ENCODE measurements around the gene TSPAN9.

Gene TSPAN9

DNA sequence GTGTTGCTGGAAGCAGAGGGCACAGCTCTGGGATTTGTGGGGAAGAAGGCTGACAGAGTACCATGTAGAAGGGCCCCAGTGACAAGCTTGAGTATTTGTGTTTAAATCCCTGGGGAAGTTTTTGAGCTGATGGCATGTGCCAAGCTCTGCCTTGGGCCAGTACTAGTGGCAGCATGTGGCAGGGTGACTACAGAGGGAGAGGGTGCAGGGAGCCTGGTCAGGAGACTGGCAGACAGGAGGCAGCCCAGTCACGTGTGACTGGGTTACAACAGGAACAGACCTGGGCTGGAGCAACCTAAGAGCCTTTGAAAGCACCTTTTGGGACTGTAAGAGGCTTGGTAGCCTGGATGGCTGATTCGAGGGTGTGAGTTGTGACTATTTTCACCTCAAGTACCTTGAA lies 112.1 kb downstream of the TSPAN9 start:
- DNase-seq, result no peak

DNA sequence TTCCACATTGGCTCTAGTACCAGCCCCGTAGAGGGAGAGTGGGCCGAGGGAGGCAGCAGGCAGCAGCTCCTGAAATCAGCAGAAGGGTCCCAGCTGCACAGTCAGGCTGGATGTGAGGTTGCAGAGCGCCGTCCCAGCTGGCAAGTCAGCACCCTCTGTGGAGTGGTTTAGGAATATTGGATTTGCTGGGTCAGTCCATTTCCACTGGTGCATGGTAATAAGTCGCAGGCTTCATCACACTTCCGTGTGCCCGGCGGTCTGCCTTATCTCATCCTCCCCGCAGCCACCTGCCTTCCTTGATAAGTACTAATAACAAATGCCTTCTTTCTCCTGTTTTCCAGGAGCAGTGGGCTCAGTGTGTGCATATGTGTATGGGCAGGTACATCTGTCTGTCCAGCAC lies 112.9 kb downstream of the TSPAN9 start:
- DNase-seq, result no peak

DNA sequence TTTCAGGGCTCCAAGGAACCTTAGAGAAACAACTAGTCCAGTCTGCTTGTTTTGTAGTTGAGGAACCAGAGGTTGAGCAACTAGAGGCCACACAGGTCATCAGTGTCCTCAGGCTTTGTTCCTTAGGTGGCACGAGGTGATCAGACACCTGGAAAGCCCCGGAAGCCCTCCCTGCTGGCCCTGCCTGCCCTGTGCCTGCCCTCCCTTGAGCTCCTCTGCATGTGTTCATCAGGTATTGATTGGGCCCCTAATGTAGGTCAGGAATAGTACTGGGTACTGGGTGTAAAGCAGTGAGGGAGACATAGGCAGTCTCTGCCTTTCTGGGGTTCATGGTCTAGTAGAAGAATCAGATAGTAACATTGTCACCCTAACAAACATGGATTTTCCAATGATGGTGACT lies 114.3 kb downstream of the TSPAN9 start:
- DNase-seq, result no peak

DNA sequence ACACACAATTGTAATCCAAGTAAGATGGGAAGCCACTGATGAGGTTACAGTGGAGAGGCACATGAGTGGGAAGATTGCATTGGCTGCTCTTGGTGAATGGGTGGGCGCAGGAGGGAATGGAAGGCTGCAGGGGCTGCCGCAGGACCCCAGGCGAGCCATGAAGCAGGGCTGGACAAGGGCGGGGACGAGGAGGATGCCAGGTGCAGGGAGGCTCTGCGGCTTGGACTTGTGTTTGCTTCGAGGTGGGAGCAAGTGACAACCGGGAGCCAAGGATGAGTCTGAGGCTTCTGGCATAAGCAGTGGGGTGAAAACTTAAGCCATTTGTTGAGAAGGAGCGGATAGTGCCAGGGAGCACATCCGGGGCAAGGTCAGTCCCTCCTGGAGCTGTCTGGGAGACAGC lies 115.0 kb downstream of the TSPAN9 start:
- DNase-seq, result no peak

DNA sequence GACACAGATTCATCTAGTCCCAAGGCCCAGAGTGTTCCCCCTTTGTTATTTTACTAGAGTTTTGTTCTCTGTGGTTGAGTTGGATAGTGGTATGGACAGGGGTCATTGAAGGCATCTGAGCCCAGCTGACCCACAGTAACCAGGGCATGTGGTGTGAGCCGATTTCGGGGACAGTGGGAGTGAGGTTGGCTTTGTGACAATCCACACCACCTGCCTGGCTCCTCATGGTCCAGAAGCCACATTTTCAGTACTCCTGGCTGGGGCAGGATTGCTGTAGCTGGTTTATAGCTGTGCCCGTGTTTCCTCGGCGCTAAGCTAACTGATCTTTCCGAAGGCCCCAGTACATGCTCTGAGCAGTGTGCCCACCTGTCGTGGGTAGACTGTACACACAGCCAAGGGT lies 116.0 kb downstream of the TSPAN9 start:
- peak in 1 of 14 donors; percentile 59 for DNase-seq

DNA sequence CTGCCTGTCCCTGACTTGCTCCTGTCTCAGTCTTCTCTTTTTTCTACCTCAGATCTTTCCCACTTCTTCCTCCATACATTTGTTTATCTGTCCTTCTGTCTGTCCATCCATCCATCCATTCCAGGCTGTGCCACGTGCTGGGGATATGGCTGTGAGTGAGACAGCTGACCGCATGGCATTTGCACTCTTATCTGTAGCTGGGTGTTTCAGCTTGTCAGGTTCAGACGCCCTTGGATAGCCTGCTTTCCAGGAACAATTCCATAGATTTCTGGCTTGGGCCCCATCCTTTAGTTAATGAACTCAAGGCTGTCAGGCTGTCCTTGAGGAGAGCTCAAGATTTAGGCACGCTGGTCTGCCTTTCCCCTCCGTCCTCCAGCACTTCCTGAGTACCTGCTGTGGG lies 116.6 kb downstream of the TSPAN9 start:
- no peak for DNase-seq

DNA sequence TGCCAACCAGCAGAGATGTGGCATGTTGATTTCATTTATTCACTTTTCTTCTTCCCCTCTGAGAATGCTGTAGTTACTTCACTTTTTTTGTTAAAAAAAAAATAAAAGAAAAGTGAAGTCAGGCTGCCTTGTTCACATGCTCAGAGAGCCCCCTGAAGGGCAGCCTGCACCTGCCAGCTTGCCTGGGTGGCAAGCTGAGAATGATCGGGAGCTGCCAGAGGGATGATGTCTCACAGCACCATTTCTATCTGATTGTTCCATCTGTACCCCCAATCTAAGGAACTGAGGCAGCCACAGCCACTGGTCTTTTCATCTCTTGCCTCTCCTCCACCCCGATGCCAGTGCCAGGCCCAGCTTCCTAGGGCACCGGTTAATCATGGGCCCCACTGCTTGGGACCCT lies 118.2 kb downstream of the TSPAN9 start:
- DNase-seq, result peak in 1 of 14 donors; percentile 61

DNA sequence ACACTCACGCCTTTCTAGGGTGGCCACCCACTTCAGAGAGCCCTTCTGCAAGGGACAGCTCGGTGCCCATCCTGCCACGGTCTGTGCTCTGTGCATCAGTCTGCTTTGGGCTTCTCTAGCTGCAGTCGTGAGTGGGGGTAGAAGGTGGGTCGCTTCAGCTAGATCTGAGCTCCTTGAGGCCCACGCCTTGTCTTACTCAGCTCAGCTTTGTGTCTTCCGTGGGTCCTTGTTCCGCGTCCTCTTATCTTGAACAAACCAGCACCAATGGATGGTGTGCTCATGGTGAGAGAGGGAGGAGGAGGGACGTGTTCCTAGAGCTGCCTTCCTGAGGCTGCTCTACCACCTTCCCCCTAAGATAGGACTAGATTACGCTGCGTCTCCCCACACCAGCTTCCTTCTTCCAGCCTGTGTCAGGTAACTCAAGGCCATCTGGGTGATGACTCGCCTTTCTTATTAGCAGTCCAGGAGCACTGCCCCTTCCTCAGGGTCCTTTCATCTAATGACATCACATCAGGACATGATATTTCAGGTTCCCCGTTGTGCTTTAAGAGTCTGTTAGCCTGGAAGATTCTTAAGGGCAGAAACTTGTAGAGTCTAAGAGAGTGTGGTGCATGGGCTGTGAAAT lies 118.8 kb downstream of the TSPAN9 start:
- DNase-seq, result no peak

DNA sequence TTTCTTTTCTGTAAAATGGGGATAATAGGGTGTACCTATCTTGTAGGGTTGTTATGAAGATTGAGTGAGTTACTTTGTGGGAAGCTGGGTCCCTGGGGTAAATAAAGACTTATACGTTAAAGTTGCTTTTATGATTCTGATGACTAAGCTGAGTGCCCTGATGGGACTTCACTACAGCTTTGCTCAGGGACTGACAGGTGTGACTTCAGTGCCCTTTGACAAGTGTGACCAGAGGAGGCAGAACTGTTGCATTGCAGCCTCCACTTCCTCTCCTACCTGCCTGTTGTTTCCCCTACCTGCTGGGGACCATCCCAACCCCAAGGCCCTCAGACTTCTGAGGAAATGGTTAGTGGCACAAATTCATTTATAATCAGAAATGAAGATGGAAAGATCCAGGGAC lies 119.3 kb downstream of the TSPAN9 start:
- no peak for DNase-seq

DNA sequence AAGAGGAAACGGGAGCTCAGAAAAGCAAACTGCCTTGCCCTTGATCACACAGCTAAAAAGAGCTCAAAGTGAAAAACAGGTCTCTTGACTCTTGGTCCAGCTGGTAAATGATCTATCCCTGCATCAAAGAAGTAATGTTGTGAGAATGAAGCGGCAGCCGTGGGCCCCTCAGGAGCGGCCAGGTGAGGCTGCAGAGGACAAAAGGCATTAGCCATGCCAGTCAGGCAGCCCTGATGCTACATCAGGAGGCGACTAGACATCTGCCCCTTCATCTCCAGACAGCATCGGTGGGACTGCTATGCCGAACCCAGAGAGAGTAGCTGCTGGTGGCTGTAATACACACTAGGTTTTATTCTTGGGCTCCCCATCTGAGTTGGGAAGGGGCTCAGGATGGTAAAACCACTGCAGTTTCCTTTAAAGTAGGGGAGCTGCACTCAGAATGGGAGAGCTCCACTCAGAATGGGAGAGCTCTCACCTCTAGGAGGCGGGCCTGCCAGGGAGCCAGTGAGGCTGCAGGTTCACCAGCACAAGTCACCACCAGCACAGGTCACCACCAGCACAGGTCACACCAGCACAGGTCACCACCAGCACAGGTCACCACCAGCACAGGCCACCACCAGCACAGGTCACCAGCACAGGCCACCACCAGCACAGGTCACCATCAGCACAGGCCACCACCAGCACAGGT lies 120.1 kb downstream of the TSPAN9 start:
- DNase-seq, result no peak

DNA sequence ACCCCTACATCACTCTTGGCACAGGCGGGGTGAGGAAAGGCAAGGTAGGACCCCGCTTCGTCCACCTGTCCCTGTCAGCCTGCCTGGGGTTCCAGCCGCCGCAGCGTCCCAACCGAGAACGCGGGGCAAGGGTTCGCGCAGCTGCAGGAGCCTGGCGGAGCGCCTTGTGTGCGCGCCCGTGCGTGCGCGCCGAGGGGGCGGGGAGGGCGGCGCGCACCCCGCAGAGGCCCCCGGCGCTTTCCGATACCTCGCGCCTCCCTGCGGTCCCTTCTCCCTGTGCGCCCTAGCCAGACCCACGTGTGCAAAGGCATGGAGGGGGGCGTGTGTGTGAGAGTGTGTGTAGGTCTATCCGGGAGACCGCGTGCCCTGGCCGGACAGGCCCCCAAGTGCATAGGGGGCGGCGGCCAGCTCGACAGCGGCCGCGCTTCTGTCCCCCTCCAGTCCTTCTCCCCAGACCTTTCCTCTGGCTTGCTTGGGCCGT lies 122.4 kb downstream of the TSPAN9 start:
- peak in 1 of 14 donors; percentile 19 for DNase-seq

DNA sequence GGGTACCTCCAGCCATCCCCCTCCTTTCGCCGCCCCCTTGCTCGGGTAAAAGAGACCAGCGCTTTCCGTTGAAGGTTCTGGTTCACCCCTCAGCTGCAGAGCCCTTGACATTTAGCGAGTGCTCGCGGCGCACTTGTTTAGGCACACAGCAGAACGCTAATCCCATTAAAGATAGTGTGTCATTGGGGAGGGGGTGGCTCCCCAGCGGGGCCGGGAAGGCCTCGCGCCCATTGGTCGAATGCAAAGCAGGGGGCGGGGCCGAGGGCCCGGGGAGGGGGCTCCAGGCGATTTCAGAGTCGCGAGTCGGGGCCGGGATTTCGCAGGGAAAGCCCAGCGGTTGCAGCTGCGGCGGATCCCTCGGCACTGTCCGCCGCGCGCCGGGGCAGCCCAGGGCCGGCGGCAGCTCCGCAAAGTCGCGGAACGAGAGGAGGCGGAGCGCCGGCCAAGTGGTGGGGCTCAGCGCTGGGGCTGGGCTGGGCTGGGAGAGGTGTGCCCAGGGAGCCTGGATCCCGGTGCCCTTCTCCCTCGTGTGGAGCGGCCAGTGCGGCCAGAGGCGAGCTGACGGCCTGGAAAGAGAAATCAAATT lies 122.9 kb downstream of the TSPAN9 start:
- peak in 3 of 14 donors; percentile 26 to 74 (median 32) for DNase-seq

DNA sequence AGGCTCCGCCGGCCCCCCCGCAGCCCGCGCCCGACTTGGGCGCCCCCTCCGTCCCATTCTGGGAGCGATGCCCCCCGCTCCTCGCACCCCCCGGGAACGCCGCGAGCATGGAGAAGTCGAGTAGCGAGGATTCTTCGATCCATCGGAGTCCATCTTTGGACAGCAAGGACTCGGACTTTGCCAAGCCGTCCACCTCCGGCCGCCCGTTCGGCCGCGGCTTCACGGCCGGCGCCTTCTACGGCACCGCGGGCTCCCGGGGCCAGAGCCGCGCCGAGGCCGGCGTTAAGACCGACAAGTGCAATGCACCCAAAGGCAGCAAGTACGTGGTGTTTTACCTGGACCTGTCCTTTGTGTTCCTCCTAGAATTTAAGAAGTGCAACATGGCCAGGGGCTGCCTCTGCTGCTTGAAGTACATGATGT lies 123.6 kb downstream of the TSPAN9 start:
- no peak for DNase-seq

DNA sequence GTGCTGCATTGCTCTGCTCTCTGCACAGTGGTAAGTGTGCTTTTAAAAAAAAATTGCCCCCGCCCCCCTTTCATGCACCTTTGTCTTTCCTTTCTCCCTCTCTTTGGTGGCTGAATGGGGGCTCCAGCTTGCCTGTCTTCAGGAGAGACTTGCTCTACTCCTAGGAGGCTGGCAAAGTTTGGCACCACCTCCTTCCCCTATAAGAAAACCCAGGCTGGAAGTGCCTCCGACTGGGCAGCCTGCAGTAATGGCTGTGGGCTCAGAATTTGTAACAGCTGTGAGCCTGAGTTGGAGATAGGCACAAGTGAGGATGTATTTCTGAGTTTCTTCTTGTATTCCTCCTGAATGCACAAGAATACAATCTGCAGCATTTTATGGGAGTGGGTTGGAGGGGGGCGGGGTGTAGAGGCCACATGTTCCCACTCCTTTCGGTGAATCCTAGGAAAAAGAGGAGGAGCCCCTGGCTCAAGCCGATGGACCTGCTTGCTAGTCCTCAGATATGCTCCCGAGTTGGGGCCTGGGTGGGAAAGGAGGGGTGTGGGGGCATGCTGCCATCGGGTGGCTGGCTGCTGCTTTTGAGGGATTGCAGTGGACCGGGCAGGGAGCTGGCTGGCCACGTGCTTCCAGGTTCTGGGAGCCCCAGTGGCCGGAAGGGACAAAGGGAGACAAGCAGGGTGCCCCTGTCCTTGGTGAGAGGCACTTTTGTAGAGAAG lies 124.3 kb downstream of the TSPAN9 start:
- peak in 1 of 14 donors; percentile 69 for DNase-seq

DNA sequence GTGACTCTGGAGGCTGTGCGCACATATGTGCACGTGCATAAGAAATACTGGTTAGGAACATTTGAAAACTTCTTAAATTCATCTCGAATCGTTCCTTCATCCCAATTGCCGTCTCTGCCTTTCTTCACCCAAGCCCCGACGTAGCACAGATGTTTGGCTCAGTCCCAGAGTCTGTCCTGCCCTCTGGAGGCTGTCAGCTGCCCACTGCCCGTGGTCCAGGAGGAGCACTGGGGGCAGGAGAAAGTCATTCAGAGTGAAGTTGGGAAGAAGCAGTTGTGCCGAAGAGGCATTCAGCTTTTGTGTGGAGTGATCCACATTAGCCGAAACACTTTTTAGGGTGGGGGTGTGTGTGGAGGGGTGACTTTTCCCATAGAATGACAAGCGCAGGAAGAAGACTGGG lies 124.9 kb downstream of the TSPAN9 start:
- no peak for DNase-seq

DNA sequence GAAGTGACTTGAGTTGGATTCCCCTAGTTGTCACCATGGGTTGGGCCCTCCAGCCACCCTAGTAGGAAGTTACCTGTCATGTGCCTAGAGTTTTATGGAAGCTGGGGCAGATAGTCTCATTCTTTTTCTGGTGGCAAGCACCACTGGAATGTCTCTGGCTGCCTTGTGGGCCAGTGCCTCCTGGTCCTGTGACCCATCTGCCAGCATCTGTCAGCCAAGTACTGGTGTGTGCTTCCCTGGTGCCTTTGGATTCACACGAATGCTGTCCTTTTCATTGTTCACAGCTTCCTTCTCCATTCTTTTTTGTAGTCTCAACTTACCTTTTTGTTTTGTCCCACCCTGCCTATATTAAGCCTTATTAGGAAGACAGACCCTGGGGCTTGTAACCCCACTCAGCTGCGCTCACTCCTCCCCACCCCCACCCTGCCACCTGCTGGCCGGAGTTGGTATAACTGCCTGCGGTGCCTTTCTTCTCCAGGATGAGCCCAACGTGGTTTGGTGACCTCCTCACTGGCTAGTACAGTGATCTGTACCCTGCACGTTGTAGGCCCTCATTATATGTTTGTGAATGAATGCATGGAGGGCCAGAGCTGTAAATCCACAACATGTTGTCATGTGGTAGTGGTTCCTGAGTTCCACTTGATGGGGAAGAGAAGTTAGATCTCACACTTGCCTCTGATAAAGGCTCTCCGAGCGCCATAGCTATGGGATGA lies 125.7 kb downstream of the TSPAN9 start:
- DNase-seq, result peak in 5 of 14 donors; percentile 8 to 77 (median 27)

DNA sequence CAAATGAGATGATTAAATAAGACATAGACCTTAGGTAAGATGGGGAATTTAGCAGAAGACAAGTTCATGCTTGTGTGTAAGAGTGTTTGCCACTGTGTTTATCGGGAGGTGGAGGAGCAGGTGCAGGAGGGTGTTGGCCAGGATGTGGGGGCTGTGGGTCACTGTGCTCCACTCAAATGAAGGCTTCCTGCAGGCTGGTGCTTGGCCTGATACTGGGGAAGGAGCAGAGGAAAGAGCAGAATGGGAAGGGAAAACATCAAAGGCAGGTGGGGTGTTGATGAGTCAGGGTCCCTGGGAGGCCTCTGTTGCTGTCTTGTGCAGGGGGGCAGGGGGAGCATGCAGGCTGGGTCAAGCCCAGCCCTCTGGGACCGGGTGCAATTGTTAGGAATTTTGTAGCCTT lies 126.5 kb downstream of the TSPAN9 start:
- DNase-seq, result no peak

DNA sequence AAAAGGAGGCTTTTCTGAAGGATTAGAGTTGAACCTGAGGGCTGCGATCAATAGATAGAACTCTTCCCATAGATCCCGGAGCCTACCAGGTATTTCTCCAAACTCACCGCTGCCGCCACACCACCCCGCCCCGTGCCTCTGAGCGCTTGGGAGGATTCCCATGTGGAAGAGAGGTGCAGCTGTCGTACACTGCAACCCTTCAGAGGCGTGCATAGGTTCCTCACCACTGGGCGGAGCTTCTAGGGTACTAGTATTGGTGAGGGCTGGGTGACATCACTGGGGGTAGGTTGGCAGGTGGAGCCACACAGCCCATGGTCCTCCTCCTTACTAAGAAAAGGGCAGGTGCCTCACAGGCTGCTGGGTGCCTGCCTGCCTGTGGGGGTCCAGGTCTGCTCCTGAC lies 127.0 kb downstream of the TSPAN9 start:
- DNase-seq, result peak in 1 of 14 donors; percentile 70

DNA sequence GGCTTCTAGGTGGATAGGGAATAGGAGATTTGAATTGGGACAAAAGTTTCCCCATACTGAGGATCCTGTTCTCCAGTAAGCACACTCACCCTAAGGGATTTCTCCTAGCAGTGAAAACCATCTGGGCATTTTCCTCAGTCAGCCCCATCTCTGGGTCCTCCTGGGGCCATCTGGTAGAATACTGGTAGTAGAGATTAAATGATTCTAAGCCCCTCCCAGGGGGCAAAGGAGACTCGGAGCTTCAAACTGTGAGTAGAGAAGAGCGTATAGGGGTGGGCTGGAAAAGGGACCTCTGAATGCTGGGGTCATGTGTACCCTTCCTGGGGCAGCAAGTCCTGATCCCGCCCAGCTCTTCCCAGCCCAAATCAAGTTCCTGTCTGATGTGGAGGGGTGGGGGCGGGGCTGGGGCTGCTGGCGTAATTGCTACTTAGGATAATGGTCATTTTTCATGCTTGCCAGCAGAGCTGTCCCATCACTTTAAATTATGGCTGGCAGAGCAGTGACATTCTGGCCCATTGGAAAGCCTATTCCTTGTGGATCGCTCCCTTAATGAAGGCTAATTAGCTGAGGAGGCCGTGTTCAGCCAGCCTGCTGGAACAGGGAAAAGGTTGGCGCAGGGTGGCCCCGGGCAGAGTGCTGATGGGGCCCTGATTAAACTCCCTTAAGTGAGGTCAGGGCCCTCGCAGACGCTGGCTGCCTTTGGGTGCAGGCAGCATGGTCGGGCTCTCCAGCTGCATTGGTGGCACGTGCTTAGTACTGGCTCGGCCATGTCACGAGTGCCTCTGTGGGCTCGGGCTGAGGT lies 127.8 kb downstream of the TSPAN9 start:
- no peak for DNase-seq

DNA sequence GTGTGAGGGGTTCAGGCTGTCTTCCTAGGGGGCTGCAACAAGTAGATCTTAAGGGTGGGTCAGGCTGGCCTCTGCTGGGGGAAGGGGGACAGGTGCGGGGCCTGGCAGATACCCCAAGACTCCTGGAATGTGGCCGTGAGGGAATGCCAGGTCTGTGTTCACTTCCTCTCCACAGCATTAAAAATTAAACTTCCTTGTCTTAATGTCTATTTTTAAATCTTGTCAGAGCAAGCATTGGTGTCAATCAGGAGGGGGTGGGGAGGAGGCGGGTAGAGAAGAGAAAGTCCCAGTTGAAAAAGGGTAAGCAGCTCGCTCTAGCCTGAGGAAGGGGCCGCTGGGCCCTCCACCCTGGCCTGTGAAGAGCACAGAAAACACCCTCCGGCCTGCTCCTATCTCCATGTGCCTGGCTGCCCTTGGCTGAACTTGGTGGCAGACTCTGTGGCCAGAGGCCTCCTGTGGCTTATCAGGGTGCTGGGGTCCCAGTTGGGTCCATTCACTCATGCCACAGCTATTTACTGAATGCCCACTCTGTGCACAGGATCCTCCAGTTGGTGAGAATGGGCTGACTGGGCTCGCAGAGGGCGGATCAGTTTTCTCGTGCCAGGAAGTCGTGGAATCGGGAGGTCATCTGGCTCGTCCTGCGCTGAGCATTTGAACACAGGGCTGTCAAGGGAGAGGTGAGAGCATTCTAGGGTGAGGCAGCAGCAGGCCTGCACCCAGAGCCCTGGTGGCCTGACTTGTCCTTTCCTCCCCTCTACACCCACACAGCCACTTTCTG lies 128.8 kb downstream of the TSPAN9 start:
- no peak for DNase-seq

DNA sequence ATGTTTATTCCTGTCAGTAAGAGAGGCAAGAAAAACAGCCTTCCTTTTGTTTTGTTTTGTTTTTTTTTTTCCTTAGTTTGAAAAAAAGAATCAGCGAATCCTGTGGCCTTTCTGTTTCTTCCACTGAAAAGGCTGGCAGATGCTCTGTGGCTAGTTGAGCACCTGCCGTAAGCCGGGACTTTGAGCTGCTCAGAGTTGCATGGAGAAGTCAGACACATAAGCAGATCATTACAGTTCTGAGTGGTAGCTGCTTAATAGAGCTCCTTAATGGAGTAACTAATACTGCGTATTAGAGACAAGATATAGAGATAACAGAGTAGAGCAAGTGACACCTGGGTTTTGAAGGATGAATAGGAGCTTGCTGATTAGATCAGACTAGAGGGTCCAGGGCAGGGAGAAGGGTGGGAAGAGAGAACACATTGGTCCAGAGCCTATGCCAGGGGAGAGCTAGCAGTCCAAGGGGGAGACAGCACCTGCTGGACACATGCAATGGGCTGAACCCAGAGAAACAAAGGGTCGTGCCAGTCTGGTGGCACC lies 129.4 kb downstream of the TSPAN9 start:
- no peak for DNase-seq

All from C1 segment of cervical spinal cord (tissue), 14 donors.